ENCODE results near the gene NSFL1C. TPM values are rescaled to one million over a fixed set of nuclear protein-coding genes. Genes with fewer than 3 reads are reported as not detected.

Gene NSFL1C
- total and polyA plus RNA-seq, 2 experiments from 2014 or later: 36.0 to 98.8 TPM

DNA sequence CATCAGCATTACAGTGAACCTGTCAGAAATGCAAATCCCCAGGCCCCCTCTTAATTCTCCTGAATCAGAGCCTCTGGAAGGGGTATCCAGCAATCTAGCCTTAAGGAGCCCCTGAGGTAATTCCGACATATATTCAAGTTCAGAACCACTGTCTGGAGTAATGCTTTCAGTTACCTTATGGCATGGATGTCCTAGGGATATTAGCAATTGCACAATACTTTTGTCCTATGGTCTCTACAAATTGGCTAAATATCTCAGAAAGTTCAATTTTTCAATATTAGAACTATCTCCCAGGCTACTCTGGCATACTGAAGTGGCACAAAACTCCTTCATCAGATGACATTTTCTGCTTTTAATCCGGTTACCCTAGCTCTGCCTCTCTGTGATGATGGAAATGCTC, 6.4 kb downstream of the NSFL1C start:
- no peaks in the 10 kb centered on the region for H3K27me3 ChIP-seq
- H3K79me2 ChIP-seq: peaks cover 52% of the 10 kb centered on the region
- no peak overlapping the region for H3K4me3 ChIP-seq
- DNase-seq (ENCODE audit: low spot score): no peak
- H3K27ac ChIP-seq: no peak overlapping the region
- H3K9me2 ChIP-seq (replicated peaks; ENCODE audit: insufficient read depth): no peaks in the 10 kb centered on the region
- H2AFZ ChIP-seq: no peak overlapping the region
- no peak overlapping the region for H3K4me2 ChIP-seq
- no peak for TF ChIP-seq EZH2 (IDR thresholded peaks at IDR 0.05; ENCODE audit: borderline replicate concordance)
- no peak for TF ChIP-seq EZH2phosphoT487 (IDR thresholded peaks at IDR 0.05; ENCODE audit: low read depth, severe bottlenecking, unreplicated experiment)
- TF ChIP-seq, protein P1, sequence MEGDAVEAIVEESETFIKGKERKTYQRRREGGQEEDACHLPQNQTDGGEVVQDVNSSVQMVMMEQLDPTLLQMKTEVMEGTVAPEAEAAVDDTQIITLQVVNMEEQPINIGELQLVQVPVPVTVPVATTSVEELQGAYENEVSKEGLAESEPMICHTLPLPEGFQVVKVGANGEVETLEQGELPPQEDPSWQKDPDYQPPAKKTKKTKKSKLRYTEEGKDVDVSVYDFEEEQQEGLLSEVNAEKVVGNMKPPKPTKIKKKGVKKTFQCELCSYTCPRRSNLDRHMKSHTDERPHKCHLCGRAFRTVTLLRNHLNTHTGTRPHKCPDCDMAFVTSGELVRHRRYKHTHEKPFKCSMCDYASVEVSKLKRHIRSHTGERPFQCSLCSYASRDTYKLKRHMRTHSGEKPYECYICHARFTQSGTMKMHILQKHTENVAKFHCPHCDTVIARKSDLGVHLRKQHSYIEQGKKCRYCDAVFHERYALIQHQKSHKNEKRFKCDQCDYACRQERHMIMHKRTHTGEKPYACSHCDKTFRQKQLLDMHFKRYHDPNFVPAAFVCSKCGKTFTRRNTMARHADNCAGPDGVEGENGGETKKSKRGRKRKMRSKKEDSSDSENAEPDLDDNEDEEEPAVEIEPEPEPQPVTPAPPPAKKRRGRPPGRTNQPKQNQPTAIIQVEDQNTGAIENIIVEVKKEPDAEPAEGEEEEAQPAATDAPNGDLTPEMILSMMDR (IDR thresholded peaks at IDR 0.05; ENCODE audit: poor library complexity): no peak
- 96% methylated on average over 2 of the region's 2 CpGs for WGBS (ENCODE audit: low lambda C conversion rate, missing lambda C conversion rate)
- H3K4me1 ChIP-seq (ENCODE audit: insufficient read depth): peaks cover 5% of the 10 kb centered on the region
- H3K9me3 ChIP-seq (ENCODE audit: low read depth): no peaks in the 10 kb centered on the region
- H4K20me1 ChIP-seq (ENCODE audit: insufficient read depth, poor library complexity, severe bottlenecking): peaks cover 33% of the 10 kb centered on the region
- no peaks in the 10 kb centered on the region for H3K36me3 ChIP-seq (replicated peaks; ENCODE audit: insufficient read depth, low read depth)

DNA sequence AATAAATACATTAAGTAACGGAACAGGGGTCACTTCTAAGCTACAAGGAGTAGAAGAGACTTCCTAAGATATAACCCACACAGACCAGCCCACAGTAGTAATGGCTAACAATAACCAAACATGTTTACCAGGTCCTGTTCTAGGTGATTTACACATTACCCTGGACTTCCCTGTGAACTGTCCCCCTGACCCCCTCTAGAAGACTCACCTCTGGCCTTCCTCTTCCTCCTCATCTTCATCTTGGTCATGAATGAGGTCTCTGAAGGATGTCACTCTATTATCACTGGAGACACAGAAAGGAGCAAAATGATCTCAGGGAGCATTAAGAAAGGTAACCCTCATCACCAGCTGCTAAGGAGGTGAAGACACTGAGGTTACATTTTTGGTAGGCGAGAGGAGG, 8.7 kb downstream of the NSFL1C start:
- Histone ChIP-seq H2AFZ (no peak overlapping the region), H3K9me2 (replicated peaks; ENCODE audit: insufficient read depth) (no peaks in the 10 kb centered on the region), H3K4me3 (no peak overlapping the region), H3K79me2 (peaks cover 29% of the 10 kb centered on the region), H3K27ac (no peak overlapping the region), H3K4me1 (ENCODE audit: insufficient read depth) (no peaks in the 10 kb centered on the region), H3K4me2 (no peak overlapping the region), H3K27me3 (no peaks in the 10 kb centered on the region), H4K20me1 (ENCODE audit: insufficient read depth, poor library complexity, severe bottlenecking) (peaks cover 18% of the 10 kb centered on the region), H3K9me3 (ENCODE audit: low read depth) (no peaks in the 10 kb centered on the region), H3K36me3 (replicated peaks; ENCODE audit: insufficient read depth, low read depth) (peaks cover 6% of the 10 kb centered on the region)
- 96% methylated on average over 2 of the region's 2 CpGs for WGBS (ENCODE audit: low lambda C conversion rate, missing lambda C conversion rate)
- TF ChIP-seq EZH2 (IDR thresholded peaks at IDR 0.05; ENCODE audit: borderline replicate concordance) (no peak), EZH2phosphoT487 (IDR thresholded peaks at IDR 0.05; ENCODE audit: low read depth, severe bottlenecking, unreplicated experiment) (no peak)
- TF ChIP-seq, protein P1 (IDR thresholded peaks at IDR 0.05; ENCODE audit: poor library complexity): no peak
- no peak for DNase-seq (ENCODE audit: low spot score)

DNA sequence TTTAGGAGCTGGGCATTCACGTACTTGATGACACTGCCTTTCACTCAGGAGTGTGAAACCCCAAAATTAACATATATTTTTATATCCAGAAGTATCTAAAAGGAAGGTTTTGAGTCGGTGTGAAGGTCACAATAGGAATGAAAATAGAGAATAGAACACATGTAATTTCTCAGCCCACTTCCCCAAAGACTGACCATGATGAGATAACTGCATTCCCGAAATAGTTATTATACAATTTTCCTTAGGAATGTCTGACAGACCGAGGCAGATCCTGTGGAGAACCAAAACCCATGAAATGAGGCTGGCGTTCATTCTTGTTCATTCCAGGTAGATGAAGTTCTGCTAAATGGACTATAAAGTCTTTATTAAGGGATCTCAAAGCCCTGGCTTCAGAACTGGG, 10.3 kb downstream of the NSFL1C start:
- Histone ChIP-seq H3K27ac (no peak overlapping the region), H3K4me2 (no peak overlapping the region), H2AFZ (no peak overlapping the region), H4K20me1 (ENCODE audit: insufficient read depth, poor library complexity, severe bottlenecking) (peaks cover 5% of the 10 kb centered on the region), H3K27me3 (no peaks in the 10 kb centered on the region), H3K9me3 (ENCODE audit: low read depth) (peaks cover 1% of the 10 kb centered on the region), H3K36me3 (replicated peaks; ENCODE audit: insufficient read depth, low read depth) (peaks cover 9% of the 10 kb centered on the region), H3K79me2 (peaks cover 13% of the 10 kb centered on the region), H3K4me1 (ENCODE audit: insufficient read depth) (no peaks in the 10 kb centered on the region), H3K4me3 (no peak overlapping the region), H3K9me2 (replicated peaks; ENCODE audit: insufficient read depth) (no peaks in the 10 kb centered on the region)
- no peak for DNase-seq (ENCODE audit: low spot score)
- 85% methylated on average over 5 of the region's 5 CpGs for WGBS (ENCODE audit: low lambda C conversion rate, missing lambda C conversion rate)
- TF ChIP-seq, protein P1 (IDR thresholded peaks at IDR 0.05; ENCODE audit: poor library complexity): no peak
- no peak for TF ChIP-seq EZH2 (IDR thresholded peaks at IDR 0.05; ENCODE audit: borderline replicate concordance)
- no peak for TF ChIP-seq EZH2phosphoT487 (IDR thresholded peaks at IDR 0.05; ENCODE audit: low read depth, severe bottlenecking, unreplicated experiment)

All from hepatocyte (in vitro differentiated cells).